ENCODE data around the gene SEZ6. TPM values are rescaled to one million over a fixed set of nuclear protein-coding genes. Genes with fewer than 3 reads are reported as not detected.

Gene SEZ6
- total RNA-seq, 1 experiment from 2014 or later: not detected

DNA sequence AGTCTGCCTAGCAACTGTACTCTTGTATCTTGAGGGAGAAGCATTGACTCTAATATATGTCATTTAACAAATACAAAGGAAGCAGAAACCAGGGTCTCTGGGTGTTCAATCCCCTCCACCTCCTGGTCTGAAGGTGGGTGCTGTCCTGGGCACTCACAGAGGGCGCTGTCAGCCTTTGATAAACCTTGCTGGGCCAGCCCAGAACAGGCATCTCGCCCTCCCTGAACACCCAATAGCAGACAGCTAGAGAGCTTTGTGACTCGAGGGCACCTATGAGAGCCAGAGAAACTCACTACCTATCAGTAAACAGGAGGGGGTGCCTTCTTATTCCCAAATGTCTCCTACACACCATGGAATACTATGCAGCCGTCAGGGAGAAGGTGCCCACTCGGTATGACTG lies 30.8 kb upstream of the SEZ6 start:
- DNase-seq (ENCODE audit: low read depth): no peak

- no peak for DNase-seq (ENCODE audit: low read depth)
These were observed 28.7 kb upstream of the SEZ6 start for GRCh38 chr17:29034510-29034909.

GRCh38 chr17:29032857-29033197 lies 27.0 kb upstream of the SEZ6 start:
- peak; percentile 59 for DNase-seq (ENCODE audit: low read depth)

GRCh38 chr17:29032013-29032856 lies 26.4 kb upstream of the SEZ6 start:
- DNase-seq (ENCODE audit: low read depth): no peak

DNA sequence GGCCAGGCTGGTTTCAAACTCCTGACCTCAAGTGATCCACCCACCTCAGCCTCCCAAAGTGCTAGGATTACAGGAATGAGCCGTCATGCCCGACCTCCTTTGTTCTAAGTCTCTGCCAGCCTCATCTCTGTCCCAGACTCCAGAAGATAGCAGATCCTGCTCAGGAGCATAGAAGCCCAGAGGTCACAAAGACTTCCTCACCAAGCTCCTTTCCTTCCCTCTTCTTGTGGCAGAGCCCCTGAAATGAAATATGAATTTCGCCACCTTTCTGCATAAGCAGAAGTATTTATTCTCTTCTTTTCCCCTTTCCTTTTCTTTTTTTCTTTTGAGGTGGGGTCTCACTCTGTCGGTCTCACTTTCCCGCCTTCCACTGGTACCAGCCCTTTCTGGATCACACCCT lies 25.7 kb upstream of the SEZ6 start:
- DNase-seq (ENCODE audit: low read depth): no peak

DNA sequence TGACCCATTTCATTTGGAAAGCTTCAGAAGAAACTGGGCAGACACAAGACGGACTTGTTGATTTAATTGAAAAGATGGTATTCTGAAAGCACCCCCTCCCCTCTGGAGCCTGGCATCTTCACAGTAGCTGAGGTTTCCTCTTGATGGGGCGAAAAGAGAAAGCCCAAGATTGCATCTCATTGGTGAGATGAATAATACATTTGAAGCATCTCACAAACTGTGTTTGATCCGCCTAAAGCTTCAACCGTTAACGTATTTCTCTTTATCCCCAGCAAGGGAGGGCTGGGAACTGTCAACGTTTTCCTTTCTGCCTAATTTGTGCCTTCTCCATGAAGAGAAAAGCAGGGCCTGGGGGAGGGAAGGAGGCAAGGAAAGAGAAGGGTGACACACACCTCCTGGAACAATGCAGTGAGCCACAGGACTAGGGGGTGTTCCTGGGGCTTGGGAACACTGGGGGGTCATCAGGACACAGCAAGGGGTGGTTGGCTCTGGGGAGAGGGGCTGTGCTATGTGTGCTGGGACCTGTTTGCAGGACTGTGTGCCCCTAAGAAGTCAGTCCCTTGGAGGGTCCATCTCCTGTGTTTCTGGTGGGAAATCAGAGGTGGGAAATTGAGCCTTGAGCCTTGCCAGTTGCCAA lies 18.6 kb upstream of the SEZ6 start:
- DNase-seq (ENCODE audit: low read depth): no peak

GRCh38 chr17:29022074-29022473 lies 16.2 kb upstream of the SEZ6 start:
- DNase-seq (ENCODE audit: low read depth): no peak

DNA sequence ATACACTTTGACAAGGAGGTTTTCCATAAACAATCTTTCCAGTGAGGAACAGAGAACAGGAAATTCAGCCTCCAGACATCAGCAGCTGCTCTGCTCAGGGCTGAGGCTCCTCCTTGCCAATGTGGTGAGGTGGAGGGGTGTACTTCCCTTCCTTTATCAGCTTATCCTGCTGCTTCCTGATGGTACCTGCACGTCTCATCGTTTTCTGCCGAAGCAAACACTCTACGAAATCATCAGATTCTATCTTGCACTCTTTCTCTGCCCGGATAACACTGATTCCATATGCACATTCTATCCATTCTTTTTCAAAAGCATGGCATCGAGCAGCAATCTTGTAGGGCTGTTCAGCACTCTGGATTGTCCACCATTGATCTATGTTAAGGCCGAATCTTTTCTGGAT lies 15.4 kb upstream of the SEZ6 start:
- DNase-seq (ENCODE audit: low read depth): no peak

- DNase-seq (ENCODE audit: low read depth): no peak
These were observed 14.7 kb upstream of the SEZ6 start for GRCh38 chr17:29020576-29020975.

DNA sequence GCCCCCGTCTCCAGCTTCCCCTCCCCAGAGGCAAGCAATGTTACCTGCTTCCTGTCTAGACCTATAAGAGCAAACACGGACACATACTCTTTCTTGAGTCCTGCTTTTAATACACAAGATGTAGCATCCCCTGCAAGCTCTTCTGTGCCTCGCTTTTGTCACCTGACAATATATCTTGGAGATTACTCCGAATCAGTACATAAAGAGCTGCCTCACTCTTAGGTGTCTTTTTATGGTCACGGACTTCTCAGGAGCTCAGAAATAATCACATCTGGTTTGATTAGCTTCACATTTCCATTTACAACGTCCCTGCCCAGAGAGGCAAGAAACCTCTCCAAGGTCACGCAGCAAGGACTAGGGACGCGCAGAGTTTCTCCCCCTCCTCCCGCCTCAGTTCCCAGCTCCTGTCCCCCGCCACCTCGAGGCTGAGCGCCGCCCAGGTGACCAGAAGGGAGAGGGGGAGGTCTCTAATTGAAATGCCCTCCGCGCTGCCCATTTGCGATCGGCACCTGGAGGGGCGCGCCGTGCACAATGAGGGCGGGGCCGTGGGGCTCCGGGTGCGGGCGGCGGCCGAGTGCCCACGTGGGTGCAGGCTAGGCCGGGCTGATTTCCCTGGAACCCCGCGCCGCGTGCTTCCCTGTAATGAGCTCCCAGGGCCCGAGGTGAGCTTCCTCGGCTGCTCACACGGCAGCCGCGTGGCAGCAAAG lies 13.8 kb upstream of the SEZ6 start:
- no peak for DNase-seq (ENCODE audit: low read depth)

DNA sequence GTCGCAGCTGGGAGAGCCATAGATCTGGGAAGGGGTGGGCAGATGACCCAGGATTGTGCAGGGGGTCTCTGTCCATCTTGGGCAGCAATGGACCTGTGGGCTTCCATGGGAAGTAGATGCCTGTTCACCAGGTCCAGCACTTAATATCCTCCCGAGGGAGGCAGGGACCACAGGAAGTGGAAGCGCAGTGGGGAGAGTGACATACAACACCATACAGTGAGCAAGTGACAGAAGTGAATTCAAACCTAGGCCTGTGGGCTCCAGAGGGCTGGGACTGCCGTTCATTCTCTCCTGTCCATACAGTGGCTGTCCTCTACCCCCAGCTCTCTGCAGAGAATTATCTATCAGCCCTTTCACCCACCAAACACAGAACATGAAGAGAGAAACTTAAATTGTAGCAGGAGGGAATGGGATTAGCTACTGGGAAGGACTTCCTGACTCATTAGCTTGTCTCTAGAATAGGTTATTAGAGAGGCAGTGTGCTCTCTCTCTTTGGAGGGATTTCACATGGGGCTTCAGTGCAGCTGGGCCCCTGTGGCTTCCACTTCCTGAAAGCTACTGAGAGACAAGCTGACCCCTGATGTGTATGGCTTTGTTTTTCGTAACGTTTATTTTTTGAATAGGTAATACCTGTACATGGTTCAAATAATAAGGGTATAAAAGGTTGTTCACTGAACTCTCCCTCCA lies 13.1 kb upstream of the SEZ6 start:
- no peak for DNase-seq (ENCODE audit: low read depth)

GRCh38 chr17:29016345-29017210 lies 10.7 kb upstream of the SEZ6 start:
- DNase-seq (ENCODE audit: low read depth): no peak

GRCh38 chr17:29014716-29015115 lies 8.9 kb upstream of the SEZ6 start:
- DNase-seq (ENCODE audit: low read depth): no peak

DNA sequence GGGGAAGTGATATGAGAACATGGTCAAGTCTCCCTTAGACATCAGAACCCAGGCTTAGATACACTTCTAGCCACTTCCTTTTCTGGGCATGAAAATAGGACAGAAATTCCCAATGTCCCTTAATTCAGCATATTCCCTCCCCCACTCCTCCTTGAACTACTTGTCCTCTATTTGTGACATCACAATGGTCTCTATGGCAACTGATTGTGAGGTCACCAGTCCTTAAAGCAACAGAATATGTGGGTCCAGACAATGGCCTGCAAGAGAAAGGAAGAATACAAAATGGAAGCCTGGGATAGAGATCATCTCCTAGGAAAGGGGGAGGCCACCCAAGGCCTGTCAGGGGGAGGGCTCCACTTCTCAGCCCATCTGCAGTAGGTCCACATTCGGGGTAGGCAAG lies 6.7 kb upstream of the SEZ6 start:
- no peak for DNase-seq (ENCODE audit: low read depth)

GRCh38 chr17:29010586-29010985 lies 4.8 kb upstream of the SEZ6 start:
- DNase-seq (ENCODE audit: low read depth): no peak

DNA sequence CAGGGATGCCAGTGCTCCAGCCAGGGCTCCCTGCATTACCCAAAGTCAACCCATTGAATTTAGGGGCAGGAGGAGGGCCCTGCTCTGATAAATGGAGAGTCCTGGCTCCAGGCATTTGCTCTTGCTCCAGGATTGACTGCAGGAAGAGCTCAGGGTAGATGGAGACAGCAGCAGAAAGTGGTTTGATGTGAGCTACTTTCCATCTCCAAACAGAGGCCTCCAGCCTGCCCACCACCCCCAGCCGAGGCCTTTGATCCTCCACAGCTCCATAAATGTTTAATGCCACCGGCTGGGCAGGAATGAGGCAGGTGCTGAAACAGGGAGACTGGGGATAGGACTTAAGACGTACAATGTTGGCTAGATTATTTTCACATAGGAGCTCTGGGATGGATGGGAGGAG lies 4.3 kb upstream of the SEZ6 start:
- DNase-seq (ENCODE audit: low read depth): no peak

DNA sequence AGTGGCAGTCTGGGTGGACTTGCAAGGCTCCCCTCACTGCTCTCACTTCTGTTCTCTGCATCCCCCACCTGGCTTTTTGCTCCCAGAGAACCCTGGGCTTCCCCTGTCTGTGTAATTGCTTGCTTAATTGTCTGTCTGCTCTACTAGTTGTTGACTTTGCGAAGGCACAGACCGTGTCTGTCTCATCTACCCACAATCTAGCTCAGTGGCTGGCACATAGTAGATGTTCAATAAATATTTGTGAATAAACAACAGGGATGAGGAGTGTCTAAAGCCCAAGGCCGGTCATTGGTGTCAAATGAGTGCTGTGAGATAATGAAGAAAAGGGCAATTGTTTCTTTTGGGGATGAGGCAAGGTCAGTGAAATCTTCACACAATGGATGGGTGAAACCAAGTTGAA lies 2.8 kb upstream of the SEZ6 start:
- no peak for DNase-seq (ENCODE audit: low read depth)

- peak; percentile 82 for DNase-seq (ENCODE audit: low read depth)
These were observed 2.1 kb upstream of the SEZ6 start for GRCh38 chr17:29007860-29008455.

GRCh38 chr17:29007456-29007855 lies 1.6 kb upstream of the SEZ6 start:
- DNase-seq (ENCODE audit: low read depth): no peak

DNA sequence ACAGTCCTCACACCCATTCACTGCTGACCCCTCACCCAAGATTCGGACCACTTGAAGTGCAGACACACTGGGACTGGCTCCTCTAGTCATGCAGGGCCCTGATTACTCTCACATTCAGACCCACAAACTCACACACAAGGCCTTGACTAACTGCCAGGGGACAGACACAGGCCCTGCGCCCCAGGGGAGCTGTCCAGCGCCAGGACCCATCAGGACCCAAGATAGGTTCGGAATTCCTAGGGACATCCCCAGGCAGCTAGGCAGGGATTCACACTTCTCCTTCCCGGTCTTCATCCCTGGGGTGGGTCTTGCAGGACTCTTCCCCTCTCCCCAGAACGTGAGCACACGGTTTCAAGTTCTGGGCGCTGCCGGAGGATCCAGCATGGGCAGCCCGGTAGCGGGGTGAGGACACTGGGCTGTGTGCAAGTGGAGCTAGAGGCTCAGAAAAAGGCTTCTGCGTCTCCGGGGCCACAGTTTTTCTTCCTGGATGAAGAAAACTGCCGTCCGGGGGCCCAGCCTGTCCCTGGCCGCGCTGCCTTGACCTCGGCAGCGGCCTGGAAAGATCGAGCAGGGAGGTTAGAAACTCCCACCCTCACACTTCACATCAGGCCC lies 1.6 kb downstream of the SEZ6 start:
- no peak for DNase-seq (ENCODE audit: low read depth)

DNA sequence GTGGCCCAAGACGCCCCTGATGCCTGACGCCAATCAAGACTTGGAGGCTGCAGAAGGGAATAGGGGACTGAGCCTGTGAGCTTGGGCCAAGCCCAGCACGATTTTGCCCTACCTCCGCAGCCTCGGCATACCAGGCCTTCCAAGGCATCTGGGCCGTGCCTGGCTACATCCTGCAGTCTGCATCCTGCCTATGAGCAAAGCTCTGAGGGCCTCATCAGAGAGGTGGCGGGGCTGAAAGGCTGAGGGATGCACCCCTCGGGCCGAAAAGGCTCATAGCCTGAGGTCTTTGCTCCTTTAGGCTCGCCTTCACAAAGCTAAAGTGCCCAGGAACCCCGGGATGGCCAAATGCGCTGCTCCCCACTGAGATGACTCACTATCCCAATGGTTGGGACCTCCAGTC lies 2.5 kb downstream of the SEZ6 start:
- DNase-seq (ENCODE audit: low read depth): no peak
